HG02840 (cell line): Measurements from ENCODE around the gene TIMM50.

Experiments
- ATAC-seq: cut with Tn5 transposase; IDR thresholded peaks from one replicate; pipeline ENCODE4 v1.9.1; 2021; ENCODE audit warnings: mild to moderate bottlenecking, moderate library complexity, moderate number of reproducible peaks; ENCODE audit not compliant: unreplicated experiment, low FRiP score

Gene TIMM50

DNA sequence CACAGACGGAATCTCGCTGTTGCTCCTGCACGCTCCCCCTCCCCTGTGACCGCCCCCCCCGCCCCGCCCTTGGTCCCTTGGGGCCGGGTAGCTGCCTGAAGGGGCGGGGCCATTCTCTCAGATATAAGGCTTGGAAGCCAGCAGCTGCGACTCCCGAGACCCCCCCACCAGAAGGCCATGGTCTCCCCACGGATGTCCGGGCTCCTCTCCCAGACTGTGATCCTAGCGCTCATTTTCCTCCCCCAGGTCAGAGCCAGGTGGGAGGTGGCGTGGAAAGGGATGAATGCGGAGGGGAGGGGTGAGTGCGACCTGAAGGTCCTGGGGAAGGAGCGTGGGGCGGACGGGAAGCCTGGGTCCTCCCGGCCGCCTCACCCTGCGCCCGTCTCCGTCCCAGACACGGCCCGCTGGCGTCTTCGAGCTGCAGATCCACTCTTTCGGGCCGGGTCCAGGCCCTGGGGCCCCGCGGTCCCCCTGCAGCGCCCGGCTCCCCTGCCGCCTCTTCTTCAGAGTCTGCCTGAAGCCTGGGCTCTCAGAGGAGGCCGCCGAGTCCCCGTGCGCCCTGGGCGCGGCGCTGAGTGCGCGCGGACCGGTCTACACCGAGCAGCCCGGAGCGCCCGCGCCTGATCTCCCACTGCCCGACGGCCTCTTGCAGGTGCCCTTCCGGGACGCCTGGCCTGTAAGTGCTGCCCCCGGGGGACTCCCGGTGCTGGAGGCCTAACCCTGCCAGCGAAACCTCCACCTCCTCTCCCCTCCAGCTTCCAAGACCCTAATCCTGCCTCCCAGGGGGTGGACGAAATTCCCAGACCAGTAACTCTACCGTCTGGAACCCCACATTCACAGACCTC, 18.4 kb downstream of the TIMM50 start, which contains the start of gene DLL3:
Gene DLL3 (plus strand): TSS at position 150 of the 845 bp plus-strand sequence. CDS start 28 bp downstream, at position 178.
- no peak for ATAC-seq

GRCh38 chr19:39499932-39500331, 19.3 kb downstream of the TIMM50 start:
- no peak for ATAC-seq

GRCh38 chr19:39500543-39500942, 19.9 kb downstream of the TIMM50 start:
- no peak for ATAC-seq

DNA sequence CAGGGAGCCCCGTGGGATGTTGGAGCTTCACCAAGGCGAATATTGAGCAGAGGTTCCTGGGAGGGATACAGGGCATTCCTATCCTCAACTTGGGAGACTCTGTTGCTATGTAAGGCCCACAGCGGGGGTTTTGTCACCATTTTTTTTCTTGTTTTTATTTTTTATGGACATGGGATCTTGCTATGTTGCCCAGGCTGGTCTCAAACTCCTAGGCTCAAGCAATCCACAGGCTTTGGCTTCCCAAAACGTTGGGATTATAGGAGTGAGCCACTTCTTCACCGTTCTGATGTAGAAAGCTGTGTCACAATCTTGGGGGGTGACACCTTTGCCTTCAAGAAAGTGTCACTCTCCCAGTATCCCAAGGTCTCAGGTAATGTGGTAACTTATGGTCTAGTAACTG, 20.7 kb downstream of the TIMM50 start:
- ATAC-seq: no peak

- ATAC-seq: no peak
These were observed 22.2 kb downstream of the TIMM50 start for GRCh38 chr19:39502640-39503417.

GRCh38 chr19:39506598-39506943, 25.9 kb downstream of the TIMM50 start:
- ATAC-seq: no peak

DNA sequence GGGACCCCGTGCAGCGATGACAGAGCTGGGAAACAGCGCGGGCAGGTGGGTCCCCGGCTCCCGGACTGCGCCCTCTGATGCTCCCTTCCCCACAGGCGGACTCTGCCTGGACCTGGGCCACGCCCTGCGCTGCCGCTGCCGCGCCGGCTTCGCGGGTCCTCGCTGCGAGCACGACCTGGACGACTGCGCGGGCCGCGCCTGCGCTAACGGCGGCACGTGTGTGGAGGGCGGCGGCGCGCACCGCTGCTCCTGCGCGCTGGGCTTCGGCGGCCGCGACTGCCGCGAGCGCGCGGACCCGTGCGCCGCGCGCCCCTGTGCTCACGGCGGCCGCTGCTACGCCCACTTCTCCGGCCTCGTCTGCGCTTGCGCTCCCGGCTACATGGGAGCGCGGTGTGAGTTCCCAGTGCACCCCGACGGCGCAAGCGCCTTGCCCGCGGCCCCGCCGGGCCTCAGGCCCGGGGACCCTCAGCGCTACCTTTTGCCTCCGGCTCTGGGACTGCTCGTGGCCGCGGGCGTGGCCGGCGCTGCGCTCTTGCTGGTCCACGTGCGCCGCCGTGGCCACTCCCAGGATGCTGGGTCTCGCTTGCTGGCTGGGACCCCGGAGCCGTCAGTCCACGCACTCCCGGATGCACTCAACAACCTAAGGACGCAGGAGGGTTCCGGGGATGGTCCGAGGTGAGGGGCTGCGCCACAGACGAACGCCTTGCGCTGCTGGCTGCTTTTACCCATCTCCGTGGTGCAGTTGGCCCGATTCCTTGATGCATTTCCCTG, 26.5 kb downstream of the TIMM50 start:
- ATAC-seq: no peak

DNA sequence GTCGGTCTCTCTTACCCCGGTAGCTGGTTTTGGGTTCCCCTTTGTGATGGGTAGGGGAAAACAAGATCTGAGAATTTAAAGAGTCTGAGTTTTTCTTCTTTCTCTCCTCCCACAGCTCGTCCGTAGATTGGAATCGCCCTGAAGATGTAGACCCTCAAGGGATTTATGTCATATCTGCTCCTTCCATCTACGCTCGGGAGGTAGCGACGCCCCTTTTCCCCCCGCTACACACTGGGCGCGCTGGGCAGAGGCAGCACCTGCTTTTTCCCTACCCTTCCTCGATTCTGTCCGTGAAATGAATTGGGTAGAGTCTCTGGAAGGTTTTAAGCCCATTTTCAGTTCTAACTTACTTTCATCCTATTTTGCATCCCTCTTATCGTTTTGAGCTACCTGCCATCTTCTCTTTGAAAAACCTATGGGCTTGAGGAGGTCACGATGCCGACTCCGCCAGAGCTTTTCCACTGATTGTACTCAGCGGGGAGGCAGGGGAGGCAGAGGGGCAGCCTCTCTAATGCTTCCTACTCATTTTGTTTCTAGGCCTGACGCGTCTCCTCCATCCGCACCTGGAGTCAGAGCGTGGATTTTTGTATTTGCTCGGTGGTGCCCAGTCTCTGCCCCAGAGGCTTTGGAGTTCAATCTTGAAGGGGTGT, 27.2 kb downstream of the TIMM50 start:
- no peak for ATAC-seq

- ATAC-seq: no peak
These were observed 28.0 kb downstream of the TIMM50 start for GRCh38 chr19:39508629-39509028.

- no peak for ATAC-seq
These were observed 28.6 kb downstream of the TIMM50 start for GRCh38 chr19:39509233-39509632.

- no peak for ATAC-seq
These were observed 32.4 kb downstream of the TIMM50 start for GRCh38 chr19:39512988-39513387.

DNA sequence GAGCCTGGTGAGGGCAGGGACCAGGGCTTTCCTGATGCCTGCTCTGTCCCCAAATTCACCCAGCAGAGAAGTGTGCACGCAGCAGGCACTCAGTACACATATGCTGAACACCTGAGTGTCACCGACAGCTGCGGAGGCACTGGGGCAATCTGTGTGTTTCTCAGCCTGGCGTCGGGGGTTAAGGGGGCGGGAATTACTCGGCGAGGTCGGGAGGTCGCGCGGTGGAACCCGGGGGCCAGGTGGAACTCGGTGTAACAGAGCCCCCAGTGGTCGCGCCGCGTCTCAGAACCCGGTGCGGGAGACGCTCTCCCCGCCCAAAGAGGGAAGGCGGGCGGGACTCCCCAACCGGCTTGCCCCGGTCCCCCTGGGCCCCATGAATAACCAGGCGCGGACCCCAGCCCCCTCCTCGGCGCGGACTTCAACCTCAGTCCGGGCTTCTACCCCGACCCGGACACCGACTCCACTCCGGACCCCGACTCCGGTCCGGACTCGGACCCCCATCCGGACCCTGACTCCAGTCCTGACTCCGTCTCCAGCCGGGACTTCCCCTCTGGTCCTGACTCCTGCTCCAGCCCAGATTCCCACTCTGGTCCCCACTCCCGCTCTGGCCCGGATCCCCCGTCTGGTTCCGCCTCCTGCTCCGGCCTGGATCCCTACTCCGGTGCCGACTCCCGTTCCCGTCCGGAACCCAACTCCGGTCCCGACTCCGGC, 34.4 kb downstream of the TIMM50 start, which contains the start of gene SELENOV:
Gene SELENOV (plus strand): TSS at position 300 of the 711 bp plus-strand sequence. CDS start 74 bp downstream, at position 374.
- ATAC-seq: no peak

- ATAC-seq: no peak
These were observed 35.0 kb downstream of the TIMM50 start for GRCh38 chr19:39515551-39516191.

- no peak for ATAC-seq
These were observed 35.6 kb downstream of the TIMM50 start for GRCh38 chr19:39516270-39516669.

DNA sequence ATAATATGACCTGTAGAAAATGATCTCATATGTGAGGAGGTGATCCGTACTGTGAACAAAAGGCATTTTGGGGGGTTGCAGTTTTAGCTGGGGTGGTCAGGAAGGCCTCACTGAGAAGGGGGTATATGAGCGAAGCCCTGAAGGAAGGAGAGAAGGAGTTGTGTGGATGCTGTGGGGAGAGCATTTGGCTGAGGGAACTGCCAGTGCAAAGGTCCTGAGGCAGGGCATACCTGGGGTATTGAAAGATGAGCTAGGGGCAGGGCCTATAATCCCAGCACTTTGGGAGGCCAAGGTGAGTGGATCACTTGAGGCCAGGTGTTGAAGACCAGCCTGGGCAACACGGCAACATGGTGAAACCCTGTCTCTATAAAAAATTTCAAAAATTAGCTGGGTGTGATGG, 36.8 kb downstream of the TIMM50 start:
- no peak for ATAC-seq

DNA sequence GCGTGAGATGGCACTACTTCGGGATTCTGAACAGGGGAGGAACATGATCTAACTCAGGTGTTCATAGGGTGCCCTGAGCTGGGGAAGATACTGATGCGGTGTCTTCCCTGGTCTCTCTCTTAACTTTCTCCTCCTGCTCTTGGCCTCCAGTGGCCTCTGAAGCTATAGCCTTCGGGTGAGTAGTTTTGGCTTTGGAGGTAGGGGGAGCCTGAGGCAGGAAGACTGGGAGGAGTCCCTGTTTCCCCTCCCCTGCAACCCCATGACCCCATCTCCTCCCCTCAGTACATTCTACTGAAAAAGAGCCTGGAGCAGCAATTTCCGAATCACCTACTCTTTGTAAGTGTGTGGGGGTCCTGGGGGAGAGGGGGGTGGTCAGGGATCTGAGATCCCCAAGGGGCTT, 37.8 kb downstream of the TIMM50 start:
- ATAC-seq: no peak

- no peak for ATAC-seq
These were observed 38.3 kb downstream of the TIMM50 start for GRCh38 chr19:39518975-39519374.

GRCh38 chr19:39520541-39521484, 40.2 kb downstream of the TIMM50 start:
- ATAC-seq: no peak
